H1 (cell line): ENCODE data around the gene MAJIN. TPM values are rescaled to one million over a fixed set of nuclear protein-coding genes. Genes with fewer than 3 reads are reported as not detected.
A peak's percentile ranks its signal among the peaks of the same experiment; 100 is the strongest.

Experiments
- CTCF ChIA-PET: fragments of 300-600 bp; sonication (Branson Sonifier 250); formaldehyde crosslinking; loops from one replicate; lab custom pipeline; 2021; ENCODE audit not compliant: partially characterized antibody; lab: Charles Lee
- POLR2A ChIA-PET: fragments of 300-600 bp; sonication (Branson Sonifier 250); formaldehyde crosslinking; loops from one replicate; lab custom pipeline; 2021; ENCODE audit warnings: inconsistent platforms; ENCODE audit not compliant: partially characterized antibody; lab: Charles Lee
- DNase-seq, 2 experiments: peaks; one replicate each; pipeline versions ENCODE4 v3.0.0 to v3.0.0-alpha.2; 2010 to 2022; ENCODE audit warnings: low spot score in 2 of 2, low read depth in 1 of 2, mixed read lengths in 1 of 2
- FAIRE-seq: peaks from 2 replicates; lab custom pipeline; 2011; peaks lifted over from hg19 to GRCh38; lab: Jason Lieb, UNC
- H2AFZ ChIP-seq: 2 replicates; pipeline ENCODE4 v1.8.1; 2012; ENCODE audit warnings: low read length, inconsistent platforms
- H2AK5ac ChIP-seq: 2 replicates; pipeline ENCODE4 v1.6.1; 2013; ENCODE audit warnings: low read depth, low read length
- H2BK120ac ChIP-seq: replicated peaks from 2 replicates; pipeline ENCODE3; 2013; ENCODE audit warnings: low read depth, low read length, inconsistent platforms
- H2BK12ac ChIP-seq: 2 replicates; pipeline ENCODE4 v1.6.1; 2013; ENCODE audit warnings: low read depth, low read length
- H2BK15ac ChIP-seq: 2 replicates; pipeline ENCODE4 v1.6.1; 2013; ENCODE audit warnings: low read length
- H2BK20ac ChIP-seq: 2 replicates; pipeline ENCODE4 v1.6.1; 2013; ENCODE audit warnings: low read length
- H2BK5ac ChIP-seq: 2 replicates; pipeline ENCODE4 v1.6.1; 2013; ENCODE audit warnings: low read depth, low read length
- H3K14ac ChIP-seq: 2 replicates; pipeline ENCODE4 v1.6.1; 2013; ENCODE audit warnings: inconsistent platforms; ENCODE audit not compliant: insufficient read length
- H3K18ac ChIP-seq: 2 replicates; pipeline ENCODE4 v1.6.1; 2013; ENCODE audit warnings: low read length; ENCODE audit errors: extremely low read depth
- H3K23ac ChIP-seq: 2 replicates; pipeline ENCODE4 v1.6.1; 2013; ENCODE audit warnings: inconsistent platforms; ENCODE audit not compliant: insufficient read length
- H3K23me2 ChIP-seq: 2 replicates; pipeline ENCODE4 v1.6.1; 2013; ENCODE audit warnings: low read depth, low read length
- H3K27ac ChIP-seq: 2 replicates; pipeline ENCODE4 v1.6.1; 2011; ENCODE audit warnings: low read depth, low read length, inconsistent platforms
- H3K27me3 ChIP-seq, 4 experiments: replicated peaks in 1 of 4; 1 replicate in 1 of 4; 2 replicates in 3 of 4; pipeline versions ENCODE4 v1.6.1 to v1.8.1; 2011 to 2013; ENCODE audit warnings: low read length in 3 of 4, mild to moderate bottlenecking in 3 of 4, inconsistent platforms in 2 of 4, mixed read lengths in 2 of 4, moderate library complexity in 1 of 4; ENCODE audit not compliant: control insufficient read depth in 3 of 4, insufficient read depth in 3 of 4; ENCODE audit errors: extremely low read depth in 1 of 4
- H3K36me3 ChIP-seq, 4 experiments: 2 replicates each; pipeline versions ENCODE4 v1.6.1 to v1.8.1; 2011 to 2013; ENCODE audit warnings: mild to moderate bottlenecking in 4 of 4, low read length in 3 of 4, moderate library complexity in 2 of 4, control low read depth in 1 of 4, inconsistent platforms in 1 of 4; ENCODE audit not compliant: insufficient read depth in 4 of 4, control insufficient read depth in 2 of 4
- H3K4ac ChIP-seq: replicated peaks from 2 replicates; pipeline ENCODE3; 2013; ENCODE audit warnings: low read length, low read depth, mixed read lengths, inconsistent platforms; ENCODE audit not compliant: insufficient read length
- H3K4me1 ChIP-seq, 4 experiments: replicated peaks in 1 of 4; 1 replicate in 1 of 4; 2 replicates in 3 of 4; pipeline versions ENCODE4 v1.6.1 to v1.8.1; 2011 to 2013; ENCODE audit warnings: low read length in 3 of 4, inconsistent platforms in 2 of 4, mixed read lengths in 1 of 4; ENCODE audit not compliant: insufficient read depth in 4 of 4, control insufficient read depth in 3 of 4
- H3K4me2 ChIP-seq, 2 experiments: 2 replicates each; pipeline versions ENCODE4 v1.6.1 to v1.8.1; 2011 to 2013; ENCODE audit warnings: low read depth in 2 of 2, low read length in 2 of 2, control low read depth in 1 of 2, inconsistent platforms in 1 of 2, mild to moderate bottlenecking in 1 of 2; ENCODE audit not compliant: insufficient read depth in 1 of 2
- H3K4me3 ChIP-seq, 4 experiments: fragments of 200-600, 300-600 bp in 1 of 4; sonication (generic), shearing (Covaris generic), sonication (Bioruptor Twin) in 1 of 4; 2 replicates each; pipeline versions ENCODE4 v1.5.1 to v1.8.1; 2011 to 2016; ENCODE audit warnings: low read length in 4 of 4, low read depth in 3 of 4, control low read depth in 2 of 4, inconsistent platforms in 2 of 4, mild to moderate bottlenecking in 2 of 4, mixed read lengths in 1 of 4, moderate library complexity in 1 of 4; ENCODE audit not compliant: insufficient read depth in 2 of 4; ENCODE audit errors: extremely low read depth in 1 of 4
- H3K56ac ChIP-seq: replicated peaks from 2 replicates; pipeline ENCODE3; 2013; ENCODE audit warnings: low read depth, mild to moderate bottlenecking, mixed read lengths, low read length, inconsistent platforms; ENCODE audit not compliant: insufficient read length
- H3K79me1 ChIP-seq: 2 replicates; pipeline ENCODE4 v1.6.1; 2013; ENCODE audit warnings: low read depth, low read length, control low read depth
- H3K79me2 ChIP-seq, 2 experiments: 2 replicates each; pipeline versions ENCODE4 v1.6.1 to v1.8.1; 2012 to 2013; ENCODE audit warnings: low read length in 2 of 2, mild to moderate bottlenecking in 2 of 2, inconsistent platforms in 1 of 2; ENCODE audit not compliant: insufficient read depth in 2 of 2, control insufficient read depth in 1 of 2
- H3K9ac ChIP-seq, 4 experiments: replicated peaks in 1 of 4; 1 replicate in 1 of 4; 2 replicates in 3 of 4; pipeline versions ENCODE4 v1.6.1 to v1.8.1; 2011 to 2013; ENCODE audit warnings: low read depth in 3 of 4, low read length in 3 of 4, control low read depth in 2 of 4, mild to moderate bottlenecking in 2 of 4, moderate library complexity in 2 of 4, inconsistent platforms in 1 of 4; ENCODE audit errors: extremely low read depth in 1 of 4
- H3K9me3 ChIP-seq, 2 experiments: 2 replicates each; pipeline versions ENCODE4 v1.6.1 to v1.8.1; 2012 to 2013; ENCODE audit warnings: mild to moderate bottlenecking in 2 of 2, moderate library complexity in 2 of 2, control low read depth in 1 of 2, inconsistent platforms in 1 of 2, low read depth in 1 of 2, low read length in 1 of 2, mixed read lengths in 1 of 2; ENCODE audit not compliant: insufficient read depth in 2 of 2
- H4K20me1 ChIP-seq, 2 experiments: replicated peaks in 1 of 2; 2 replicates each; pipeline versions ENCODE3 to v1.8.1; 2011 to 2013; ENCODE audit warnings: inconsistent platforms in 2 of 2, low read length in 2 of 2, mild to moderate bottlenecking in 1 of 2; ENCODE audit not compliant: insufficient read depth in 2 of 2, control insufficient read depth in 1 of 2
- H4K5ac ChIP-seq: 2 replicates; pipeline ENCODE4 v1.6.1; 2013; ENCODE audit warnings: low read length, low read depth, mixed read lengths, inconsistent platforms; ENCODE audit not compliant: insufficient read length
- H4K8ac ChIP-seq: 2 replicates; pipeline ENCODE4 v1.8.0; 2013; ENCODE audit warnings: mild to moderate bottlenecking, moderate library complexity, low read length, inconsistent platforms; ENCODE audit not compliant: insufficient read depth; ENCODE audit errors: extremely low read depth
- H4K91ac ChIP-seq: replicated peaks from 2 replicates; pipeline ENCODE3; 2013; ENCODE audit warnings: low read length, mixed read lengths, inconsistent platforms; ENCODE audit not compliant: insufficient read length
- ASH2L ChIP-seq: fragments of 200-600, 300-600 bp; sonication (generic); IDR thresholded peaks from one replicate; pipeline ENCODE4 v1.7.1; 2017; ENCODE audit warnings: low read length
- ATF3 ChIP-seq: IDR thresholded peaks from 2 replicates; pipeline ENCODE4 v1.6.1; 2011; ENCODE audit warnings: low read depth, mild to moderate bottlenecking, low read length; ENCODE audit not compliant: insufficient read depth
- BACH1 ChIP-seq: IDR thresholded peaks from 2 replicates; pipeline ENCODE4 v1.6.1; 2012; ENCODE audit warnings: low read length, improper control_type of control experiment
- E2F6 ChIP-seq: IDR thresholded peaks from 2 replicates; pipeline ENCODE4 v1.6.1; 2012; ENCODE audit warnings: inconsistent platforms
- EZH2 ChIP-seq: fragments of 200-600 bp; sonication (generic); IDR thresholded peaks from 2 replicates; pipeline ENCODE4 v1.7.1; 2012; ENCODE audit warnings: low read depth, mild to moderate bottlenecking, moderate library complexity, low read length, inconsistent platforms; ENCODE audit not compliant: severe bottlenecking
- MAFK ChIP-seq: IDR thresholded peaks from 2 replicates; pipeline ENCODE4 v1.6.1; 2012; ENCODE audit warnings: low read depth, mild to moderate bottlenecking, improper control_type of control experiment, low read length
- NANOG ChIP-seq: IDR thresholded peaks from 2 replicates; pipeline ENCODE4 v1.6.1; 2011; ENCODE audit warnings: low read length, low read depth, mild to moderate bottlenecking, inconsistent platforms; ENCODE audit not compliant: insufficient read depth, poor library complexity, severe bottlenecking
- PHF8 ChIP-seq: fragments of 200-600 bp; sonication (generic); conservative IDR thresholded peaks from 2 replicates; pipeline ENCODE4 v1.7.1; 2012; ENCODE audit warnings: low read depth, mild to moderate bottlenecking, inconsistent platforms, low read length, moderate library complexity
- RAD21 ChIP-seq, 2 experiments: IDR thresholded peaks in 1 of 2; conservative IDR thresholded peaks in 1 of 2; 2 replicates each; pipeline ENCODE4 v1.6.1; 2011; ENCODE audit warnings: low read depth in 2 of 2, low read length in 2 of 2, improper control_type of control experiment in 1 of 2, inconsistent platforms in 1 of 2, mild to moderate bottlenecking in 1 of 2, moderate library complexity in 1 of 2
- RFX5 ChIP-seq: IDR thresholded peaks from 2 replicates; pipeline ENCODE4 v1.6.1; 2011; ENCODE audit warnings: low read depth, low read length, improper control_type of control experiment, borderline replicate concordance
- TEAD4 ChIP-seq: IDR thresholded peaks from 2 replicates; pipeline ENCODE4 v1.6.1; 2012; ENCODE audit warnings: low read depth, low read length, inconsistent platforms, mixed read lengths
- YY1 ChIP-seq: IDR thresholded peaks from 2 replicates; pipeline ENCODE4 v1.6.1; 2011; ENCODE audit warnings: low read depth, mild to moderate bottlenecking, low read length
- WGBS, 2 experiments: shearing (Covaris generic) in 1 of 2; methylation state at CpG; one replicate each; pipeline versions ENCODE4 v1.1.6 to v1.1.7; 2013 to 2015; ENCODE audit warnings: low lambda C conversion rate in 2 of 2, mixed read lengths in 2 of 2, inconsistent platforms in 1 of 2, low coverage in 1 of 2, missing lambda C conversion rate in 1 of 2; ENCODE audit not compliant: insufficient replicate concordance in 2 of 2, insufficient coverage in 1 of 2, insufficient read length in 1 of 2; ENCODE audit errors: extremely low coverage in 1 of 2, missing lambda C conversion rate in 1 of 2; 5-methylcytosine and 5-hydroxymethylcytosine counted together
- polyA plus RNA-seq, 7 experiments: library from polyadenylated mRNA; depleted of rRNA in 3 of 7; stranded (reverse) in 5 of 7; unstranded in 2 of 7; fragments of >200 nt in 5 of 7; fragments of 200-250 nt in 2 of 7; gene quantifications; 1 replicate in 5 of 7; 2 replicates in 1 of 7; 4 replicates in 1 of 7; pipeline versions ENCODE4 v1.2.1 to v1.2.3, GENCODE V29; 2011 to 2013; ENCODE audit warnings: missing spikeins in 2 of 7, mixed read lengths in 2 of 7
- total RNA-seq: library from RNA; stranded (reverse); fragmentation: NEBNext Ultra II Directional; extraction: Animal tissue kit (Norgen Biotek cat#: 25700); gene quantifications from 2 replicates; pipeline ENCODE4 v1.2.1, GENCODE V29; 2021

Gene MAJIN
- total and polyA plus RNA-seq, 2 of the 8 experiments (the other 6 are each of a cell fraction or from before 2014, with no cell fraction given): not detected

- POLR2A ChIA-PET: interaction anchor here (0.7 to 24.6 kb wide), 5 partner anchors 12 to 114 kb away, joined by 3 to 408 read pairs (median 4); partner anchors contain the start of gene SF1
- Histone ChIP-seq H3K79me2 (no peaks in the 10 kb centered on the region), H4K5ac (no peak overlapping the region), H3K14ac (no peak overlapping the region), H3K23ac (no peak overlapping the region), H2AK5ac (no peak overlapping the region), H3K27ac (no peak overlapping the region), H3K56ac (no peak overlapping the region), H3K9me3 (no peaks in the 10 kb centered on the region), H4K8ac (peak overlapping the region; percentile 75; the same call in 1 of the 2 replicates), H3K36me3 (peaks cover 0 to 6% (median 0%) of the 10 kb centered on the region in 4 experiments; a peak in 2 of 8 replicates), H2BK120ac (no peak overlapping the region), H2BK15ac (no peak overlapping the region), H2AFZ (no peak overlapping the region), H3K23me2 (no peaks in the 10 kb centered on the region), H2BK12ac (no peak overlapping the region), H3K27me3 (no peaks in the 10 kb centered on the region), H3K4me3 (no peak overlapping the region), H2BK5ac (no peak overlapping the region; the same call in 1 of the 2 replicates), H3K79me1 (no peaks in the 10 kb centered on the region), H4K91ac (no peak overlapping the region), H3K4ac (no peak overlapping the region), H4K20me1 (peaks cover 0 to 2% of the 10 kb centered on the region in 2 experiments), H3K4me1 (peaks cover 0 to 12% (median 6%) of the 10 kb centered on the region in 4 experiments; a peak in 6 of 7 replicates), H2BK20ac (no peak overlapping the region), H3K9ac (no peak overlapping the region), H3K4me2 (no peak overlapping the region), H3K18ac (no peak overlapping the region)
- FAIRE-seq (no peak), DNase-seq (no peak)
- CTCF ChIA-PET: interaction anchor here (0.6 to 32.2 kb wide), 10 partner anchors 12 to 1076 kb away, joined by 3 to 1058 read pairs (median 3); partner anchors contain the start of genes BATF2, CDC42BPG and EHD1
- 81% methylated on average over 10 of the region's 10 CpGs; no CpG with 5 or more reads in 1 of the 2 experiments for WGBS, 2 experiments
- no peak for TF ChIP-seq YY1
- no peak for TF ChIP-seq MAFK
- TF ChIP-seq RAD21 (IDR thresholded peaks at IDR 0.05 in 1 of 2, conservative IDR thresholded peaks at IDR 0.05 in 1 of 2; ENCODE audit: low read depth in 2 of 2, low read length in 2 of 2): no peak
- no peak for TF ChIP-seq E2F6
- no peak for TF ChIP-seq TEAD4
- TF ChIP-seq RFX5: no peak
- TF ChIP-seq ATF3: no peak
- no peak for TF ChIP-seq NANOG
- no peak for TF ChIP-seq BACH1
- TF ChIP-seq EZH2: no peak
- no peak for TF ChIP-seq PHF8
- TF ChIP-seq ASH2L: no peak
Measured at GRCh38 chr11:64892838-64893193, 79.1 kb downstream of the MAJIN start.
